Measurements from ENCODE around the gene ANKLE1.

ANKLE1 gene

DNA sequence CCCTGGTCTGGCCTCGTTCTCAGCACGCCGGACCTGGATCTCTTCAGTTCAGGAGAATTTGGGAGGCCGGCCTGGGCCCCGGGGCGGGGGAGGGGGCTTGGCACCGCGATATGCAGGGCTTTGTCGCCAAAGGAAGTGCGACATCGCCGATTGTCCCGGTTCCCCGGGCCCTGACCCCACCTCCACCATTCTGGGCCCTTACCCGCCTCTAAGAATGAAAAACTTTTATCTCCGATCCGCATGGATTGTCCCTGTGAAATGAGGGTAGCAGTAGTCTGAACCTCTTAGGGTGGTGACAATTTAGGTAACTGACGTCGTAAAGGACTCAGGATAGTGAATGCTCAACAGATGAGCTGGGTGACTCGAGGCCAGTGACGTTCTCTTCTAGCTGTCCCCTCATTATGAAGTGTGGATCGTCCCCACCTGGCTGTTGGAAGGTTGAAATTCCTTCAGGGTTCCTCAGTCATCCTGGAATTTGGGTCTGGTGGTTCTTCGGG lies 28.3 kb downstream of the ANKLE1 start:
- TF ChIP-seq ZNF565 (CRISPR knock-in tag; conservative IDR thresholded peaks at IDR 0.05; ENCODE audit: low read depth) = no peak
- no peak for TF ChIP-seq ZFP3 (CRISPR knock-in tag; IDR thresholded peaks at IDR 0.05)
- no peak for TF ChIP-seq ESRRG (CRISPR knock-in tag; IDR thresholded peaks at IDR 0.05)
- TF ChIP-seq, protein P1, sequence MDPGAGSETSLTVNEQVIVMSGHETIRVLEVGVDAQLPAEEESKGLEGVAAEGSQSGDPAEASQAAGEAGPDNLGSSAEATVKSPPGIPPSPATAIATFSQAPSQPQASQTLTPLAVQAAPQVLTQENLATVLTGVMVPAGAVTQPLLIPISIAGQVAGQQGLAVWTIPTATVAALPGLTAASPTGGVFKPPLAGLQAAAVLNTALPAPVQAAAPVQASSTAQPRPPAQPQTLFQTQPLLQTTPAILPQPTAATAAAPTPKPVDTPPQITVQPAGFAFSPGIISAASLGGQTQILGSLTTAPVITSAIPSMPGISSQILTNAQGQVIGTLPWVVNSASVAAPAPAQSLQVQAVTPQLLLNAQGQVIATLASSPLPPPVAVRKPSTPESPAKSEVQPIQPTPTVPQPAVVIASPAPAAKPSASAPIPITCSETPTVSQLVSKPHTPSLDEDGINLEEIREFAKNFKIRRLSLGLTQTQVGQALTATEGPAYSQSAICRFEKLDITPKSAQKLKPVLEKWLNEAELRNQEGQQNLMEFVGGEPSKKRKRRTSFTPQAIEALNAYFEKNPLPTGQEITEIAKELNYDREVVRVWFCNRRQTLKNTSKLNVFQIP (CRISPR knock-in tag; IDR thresholded peaks at IDR 0.05; ENCODE audit: borderline replicate concordance, low read depth) = no peak
- TF ChIP-seq GLIS3 (CRISPR knock-in tag; IDR thresholded peaks at IDR 0.05) = no peak
- no peak for TF ChIP-seq PPARA (CRISPR knock-in tag; IDR thresholded peaks at IDR 0.05; ENCODE audit: borderline replicate concordance)
- ATAC-seq = no peak

DNA sequence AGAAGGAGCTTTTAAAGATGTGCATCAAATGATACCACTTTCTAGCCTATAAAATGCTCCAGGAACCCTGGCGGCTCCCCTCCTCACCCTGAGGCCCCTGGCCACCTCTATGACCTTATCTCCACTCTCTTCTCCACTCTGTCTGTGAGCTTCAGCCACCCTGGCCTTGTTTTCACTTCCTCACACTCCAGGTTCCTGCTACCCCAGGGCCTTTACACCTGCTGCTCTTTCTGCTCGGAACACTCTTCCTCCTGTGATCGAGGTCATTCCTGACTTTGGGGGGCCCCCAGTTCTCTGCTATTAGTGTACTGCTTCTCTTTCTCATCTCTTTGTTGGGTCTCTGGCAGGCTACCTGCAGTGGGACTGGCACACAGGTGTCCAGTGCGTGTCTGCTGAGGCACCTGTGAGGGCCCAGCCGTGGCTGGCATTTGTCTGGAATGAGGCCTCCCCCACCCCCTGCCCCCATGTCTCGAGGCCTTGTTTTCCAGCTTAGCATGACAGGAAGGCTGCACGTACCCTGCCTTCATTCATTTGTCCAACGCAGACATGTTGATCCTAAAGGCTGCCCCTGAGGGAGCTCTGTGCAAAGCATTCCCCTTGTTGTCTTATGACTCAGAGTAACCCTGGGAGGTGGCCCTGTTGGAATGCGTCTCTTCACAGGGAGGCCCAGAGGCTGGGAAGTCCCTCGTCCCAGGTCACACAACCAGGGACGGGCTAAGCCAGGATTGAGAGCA lies 29.9 kb downstream of the ANKLE1 start:
- no peak for TF ChIP-seq ZNF8 (CRISPR knock-in tag; IDR thresholded peaks at IDR 0.05)
- no peak for TF ChIP-seq ZC3H10 (CRISPR knock-in tag; IDR thresholded peaks at IDR 0.05)
- TF ChIP-seq, protein P2, sequence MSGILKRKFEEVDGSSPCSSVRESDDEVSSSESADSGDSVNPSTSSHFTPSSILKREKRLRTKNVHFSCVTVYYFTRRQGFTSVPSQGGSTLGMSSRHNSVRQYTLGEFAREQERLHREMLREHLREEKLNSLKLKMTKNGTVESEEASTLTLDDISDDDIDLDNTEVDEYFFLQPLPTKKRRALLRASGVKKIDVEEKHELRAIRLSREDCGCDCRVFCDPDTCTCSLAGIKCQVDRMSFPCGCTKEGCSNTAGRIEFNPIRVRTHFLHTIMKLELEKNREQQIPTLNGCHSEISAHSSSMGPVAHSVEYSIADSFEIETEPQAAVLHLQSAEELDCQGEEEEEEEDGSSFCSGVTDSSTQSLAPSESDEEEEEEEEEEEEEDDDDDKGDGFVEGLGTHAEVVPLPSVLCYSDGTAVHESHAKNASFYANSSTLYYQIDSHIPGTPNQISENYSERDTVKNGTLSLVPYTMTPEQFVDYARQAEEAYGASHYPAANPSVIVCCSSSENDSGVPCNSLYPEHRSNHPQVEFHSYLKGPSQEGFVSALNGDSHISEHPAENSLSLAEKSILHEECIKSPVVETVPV (CRISPR knock-in tag; IDR thresholded peaks at IDR 0.05) = no peak
- TF ChIP-seq, protein P3, sequence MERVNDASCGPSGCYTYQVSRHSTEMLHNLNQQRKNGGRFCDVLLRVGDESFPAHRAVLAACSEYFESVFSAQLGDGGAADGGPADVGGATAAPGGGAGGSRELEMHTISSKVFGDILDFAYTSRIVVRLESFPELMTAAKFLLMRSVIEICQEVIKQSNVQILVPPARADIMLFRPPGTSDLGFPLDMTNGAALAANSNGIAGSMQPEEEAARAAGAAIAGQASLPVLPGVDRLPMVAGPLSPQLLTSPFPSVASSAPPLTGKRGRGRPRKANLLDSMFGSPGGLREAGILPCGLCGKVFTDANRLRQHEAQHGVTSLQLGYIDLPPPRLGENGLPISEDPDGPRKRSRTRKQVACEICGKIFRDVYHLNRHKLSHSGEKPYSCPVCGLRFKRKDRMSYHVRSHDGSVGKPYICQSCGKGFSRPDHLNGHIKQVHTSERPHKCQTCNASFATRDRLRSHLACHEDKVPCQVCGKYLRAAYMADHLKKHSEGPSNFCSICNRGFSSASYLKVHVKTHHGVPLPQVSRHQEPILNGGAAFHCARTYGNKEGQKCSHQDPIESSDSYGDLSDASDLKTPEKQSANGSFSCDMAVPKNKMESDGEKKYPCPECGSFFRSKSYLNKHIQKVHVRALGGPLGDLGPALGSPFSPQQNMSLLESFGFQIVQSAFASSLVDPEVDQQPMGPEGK (CRISPR knock-in tag; IDR thresholded peaks at IDR 0.05; ENCODE audit: borderline replicate concordance) = no peak
- TF ChIP-seq, protein P4, sequence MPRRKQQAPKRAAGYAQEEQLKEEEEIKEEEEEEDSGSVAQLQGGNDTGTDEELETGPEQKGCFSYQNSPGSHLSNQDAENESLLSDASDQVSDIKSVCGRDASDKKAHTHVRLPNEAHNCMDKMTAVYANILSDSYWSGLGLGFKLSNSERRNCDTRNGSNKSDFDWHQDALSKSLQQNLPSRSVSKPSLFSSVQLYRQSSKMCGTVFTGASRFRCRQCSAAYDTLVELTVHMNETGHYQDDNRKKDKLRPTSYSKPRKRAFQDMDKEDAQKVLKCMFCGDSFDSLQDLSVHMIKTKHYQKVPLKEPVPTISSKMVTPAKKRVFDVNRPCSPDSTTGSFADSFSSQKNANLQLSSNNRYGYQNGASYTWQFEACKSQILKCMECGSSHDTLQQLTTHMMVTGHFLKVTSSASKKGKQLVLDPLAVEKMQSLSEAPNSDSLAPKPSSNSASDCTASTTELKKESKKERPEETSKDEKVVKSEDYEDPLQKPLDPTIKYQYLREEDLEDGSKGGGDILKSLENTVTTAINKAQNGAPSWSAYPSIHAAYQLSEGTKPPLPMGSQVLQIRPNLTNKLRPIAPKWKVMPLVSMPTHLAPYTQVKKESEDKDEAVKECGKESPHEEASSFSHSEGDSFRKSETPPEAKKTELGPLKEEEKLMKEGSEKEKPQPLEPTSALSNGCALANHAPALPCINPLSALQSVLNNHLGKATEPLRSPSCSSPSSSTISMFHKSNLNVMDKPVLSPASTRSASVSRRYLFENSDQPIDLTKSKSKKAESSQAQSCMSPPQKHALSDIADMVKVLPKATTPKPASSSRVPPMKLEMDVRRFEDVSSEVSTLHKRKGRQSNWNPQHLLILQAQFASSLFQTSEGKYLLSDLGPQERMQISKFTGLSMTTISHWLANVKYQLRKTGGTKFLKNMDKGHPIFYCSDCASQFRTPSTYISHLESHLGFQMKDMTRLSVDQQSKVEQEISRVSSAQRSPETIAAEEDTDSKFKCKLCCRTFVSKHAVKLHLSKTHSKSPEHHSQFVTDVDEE (CRISPR knock-in tag; IDR thresholded peaks at IDR 0.05) = no peak
- no peak for TF ChIP-seq ZFP3 (CRISPR knock-in tag; IDR thresholded peaks at IDR 0.05)
- TF ChIP-seq ARNTL (CRISPR knock-in tag; IDR thresholded peaks at IDR 0.05; ENCODE audit: borderline replicate concordance, low read depth) = no peak
- no peak for TF ChIP-seq OSR1 (CRISPR knock-in tag; IDR thresholded peaks at IDR 0.05)
- TF ChIP-seq BACH2 (CRISPR knock-in tag; IDR thresholded peaks at IDR 0.05; ENCODE audit: borderline replicate concordance) = no peak
- no peak for TF ChIP-seq TOX (CRISPR knock-in tag; IDR thresholded peaks at IDR 0.05; ENCODE audit: borderline replicate concordance)
- no peak for TF ChIP-seq ZFP30 (CRISPR knock-in tag; IDR thresholded peaks at IDR 0.05)
- no peak for TF ChIP-seq TCF4 (CRISPR knock-in tag; IDR thresholded peaks at IDR 0.05; ENCODE audit: borderline replicate concordance)
- TF ChIP-seq RARB (CRISPR knock-in tag; IDR thresholded peaks at IDR 0.05) = no peak
- TF ChIP-seq, protein P1 (CRISPR knock-in tag; IDR thresholded peaks at IDR 0.05; ENCODE audit: borderline replicate concordance, low read depth) = no peak
- no peak for TF ChIP-seq ZNF565 (CRISPR knock-in tag; conservative IDR thresholded peaks at IDR 0.05; ENCODE audit: low read depth)
- TF ChIP-seq CSDC2 (CRISPR knock-in tag; IDR thresholded peaks at IDR 0.05) = no peak
- no peak for TF ChIP-seq ISL1 (CRISPR knock-in tag; IDR thresholded peaks at IDR 0.05)
- TF ChIP-seq ESRRG (CRISPR knock-in tag; IDR thresholded peaks at IDR 0.05) = no peak
- no peak for ATAC-seq
